ENCODE results near the gene CTPS1. TPM values are rescaled to one million over a fixed set of nuclear protein-coding genes. Genes with fewer than 3 reads are reported as not detected.

CTPS1 gene
- total RNA-seq, 1 donor from 2014 or later = 31.2 TPM

- no peaks in the 10 kb centered on the region for H3K27me3 ChIP-seq
- H3K9me3 ChIP-seq = no peaks in the 10 kb centered on the region
- no peaks in the 10 kb centered on the region for H3K36me3 ChIP-seq
- H3K4me1 ChIP-seq = no peaks in the 10 kb centered on the region
- H3K27ac ChIP-seq = no peak overlapping the region
- intact Hi-C loops (cut with DNase I) = no loop called here
- TF ChIP-seq POLR2AphosphoS5 (IDR thresholded peaks at IDR 0.05; ENCODE audit: insufficient read depth in 1 of 2, low read depth in 1 of 2) (no peak), POLR2A (IDR thresholded peaks at IDR 0.05) (no peak), CTCF (IDR thresholded peaks at IDR 0.05) (no peak)
- DNase-seq (ENCODE audit: extremely low spot score in 2 of 2) = no peak
- H3K4me3 ChIP-seq = no peak overlapping the region
Measured at GRCh38 chr1:41017141-41018017, 37.9 kb downstream of the CTPS1 start.

- Histone ChIP-seq H3K4me1 (no peaks in the 10 kb centered on the region), H3K36me3 (no peaks in the 10 kb centered on the region), H3K27me3 (no peaks in the 10 kb centered on the region), H3K27ac (no peak overlapping the region), H3K9me3 (no peaks in the 10 kb centered on the region), H3K4me3 (no peak overlapping the region)
- DNase-seq (ENCODE audit: extremely low spot score in 2 of 2) = no peak
- intact Hi-C loops (cut with DNase I) = no loop called here
- TF ChIP-seq CTCF (IDR thresholded peaks at IDR 0.05) (no peak), POLR2A (IDR thresholded peaks at IDR 0.05) (no peak), POLR2AphosphoS5 (IDR thresholded peaks at IDR 0.05; ENCODE audit: insufficient read depth in 1 of 2, low read depth in 1 of 2) (no peak)
Measured at GRCh38 chr1:41018018-41018410, 38.5 kb downstream of the CTPS1 start.

GRCh38 chr1:41019353-41019745 is 39.9 kb downstream of the CTPS1 start:
- intact Hi-C loops (cut with DNase I) = no loop called here

GRCh38 chr1:41020109-41020576 is 40.6 kb downstream of the CTPS1 start:
- H3K36me3 ChIP-seq = no peaks in the 10 kb centered on the region
- no peak overlapping the region for H3K4me3 ChIP-seq
- H3K4me1 ChIP-seq = no peaks in the 10 kb centered on the region
- intact Hi-C loops (cut with DNase I) = no loop called here
- no peaks in the 10 kb centered on the region for H3K27me3 ChIP-seq
- no peak for TF ChIP-seq POLR2A (IDR thresholded peaks at IDR 0.05)
- TF ChIP-seq POLR2AphosphoS5 (IDR thresholded peaks at IDR 0.05; ENCODE audit: insufficient read depth in 1 of 2, low read depth in 1 of 2) = no peak
- TF ChIP-seq CTCF (IDR thresholded peaks at IDR 0.05) = no peak
- DNase-seq (ENCODE audit: extremely low spot score in 2 of 2) = no peak
- H3K9me3 ChIP-seq = no peaks in the 10 kb centered on the region
- H3K27ac ChIP-seq = no peak overlapping the region

More at GRCh38 chr1:41019353-41019745, 39.9 kb downstream of the CTPS1 start:
- Histone ChIP-seq H3K9me3 (no peaks in the 10 kb centered on the region), H3K27ac (no peak overlapping the region), H3K27me3 (no peaks in the 10 kb centered on the region), H3K4me1 (no peaks in the 10 kb centered on the region), H3K36me3 (no peaks in the 10 kb centered on the region), H3K4me3 (no peak overlapping the region)
- DNase-seq (ENCODE audit: extremely low spot score in 2 of 2) = no peak
- TF ChIP-seq POLR2A (IDR thresholded peaks at IDR 0.05) = no peak
- no peak for TF ChIP-seq CTCF (IDR thresholded peaks at IDR 0.05)
- TF ChIP-seq POLR2AphosphoS5 (IDR thresholded peaks at IDR 0.05; ENCODE audit: insufficient read depth in 1 of 2, low read depth in 1 of 2) = no peak

- no peak overlapping the region for H3K4me3 ChIP-seq
- intact Hi-C loops (cut with DNase I) = no loop called here
Measured at GRCh38 chr1:41020654-41021053, 41.2 kb downstream of the CTPS1 start.

More at GRCh38 chr1:41020654-41021053, 41.2 kb downstream of the CTPS1 start:
- Histone ChIP-seq H3K27ac (no peak overlapping the region), H3K4me1 (no peaks in the 10 kb centered on the region), H3K27me3 (no peaks in the 10 kb centered on the region), H3K9me3 (no peaks in the 10 kb centered on the region), H3K36me3 (no peaks in the 10 kb centered on the region)
- TF ChIP-seq POLR2A (IDR thresholded peaks at IDR 0.05) (no peak), CTCF (IDR thresholded peaks at IDR 0.05) (no peak), POLR2AphosphoS5 (IDR thresholded peaks at IDR 0.05; ENCODE audit: insufficient read depth in 1 of 2, low read depth in 1 of 2) (no peak)
- no peak for DNase-seq (ENCODE audit: extremely low spot score in 2 of 2)
